Panc1 (cell line): Measurements from ENCODE around the gene EFNA5. TPM values are rescaled to one million over a fixed set of nuclear protein-coding genes. Genes with fewer than 3 reads are reported as not detected.
"Not testable (repeated sequence)": the region's sequence is repeated elsewhere in the genome, so short reads cannot be mapped to it uniquely, and the experiment has no call there.

Source experiments
- ATAC-seq: fragments of 200-7000 bp; cut with Tn5 transposase; 2 replicates; pipeline ENCODE4 v1.9.1; 2020; ENCODE audit warnings: mild to moderate bottlenecking, moderate library complexity
- BruUV-seq: library from RNA; stranded (reverse); fragments of 400-500 nt; replicated peaks from 2 replicates; lab custom pipeline; 2021; lab: Mats Ljungman, UMichigan
- CTCF ChIA-PET: fragments of 300-600 bp; sonication (Branson Sonifier 250); formaldehyde crosslinking; loops from one replicate; lab custom pipeline; 2022; ENCODE audit warnings: antibody characterized with exemption; lab: Charles Lee
- POLR2A ChIA-PET: fragments of 300-600 bp; sonication (Branson Sonifier 250); formaldehyde crosslinking; loops from one replicate; lab custom pipeline; 2022; ENCODE audit warnings: antibody characterized with exemption; lab: Charles Lee
- DNase-seq: peaks from one replicate; pipeline ENCODE4 v3.0.0-alpha.2; 2010; ENCODE audit warnings: low read depth, low spot score
- H3K27ac ChIP-seq: 2 replicates; pipeline ENCODE4 v1.5.1; 2011; ENCODE audit warnings: mild to moderate bottlenecking, low read length, inconsistent platforms
- H3K27me3 ChIP-seq: fragments of 200-500 bp; sonication (Bioruptor generic); 2 replicates; pipeline ENCODE4 v1.6.0; 2014; ENCODE audit warnings: low read length, inconsistent platforms; ENCODE audit not compliant: control insufficient read depth, insufficient read depth
- H3K36me3 ChIP-seq: fragments of 200-500 bp; sonication (Bioruptor generic); 2 replicates; pipeline ENCODE4 v1.5.1; 2014; ENCODE audit warnings: inconsistent platforms, mild to moderate bottlenecking, low read length, moderate library complexity; ENCODE audit not compliant: control insufficient read depth, insufficient read depth
- H3K4me1 ChIP-seq: 2 replicates; pipeline ENCODE4 v1.5.1; 2011; ENCODE audit warnings: inconsistent platforms, mild to moderate bottlenecking, low read length, moderate library complexity; ENCODE audit not compliant: control insufficient read depth, insufficient read depth
- H3K4me3 ChIP-seq, 2 experiments: 2 replicates each; pipeline ENCODE4 v1.5.1; 2011 to 2012; ENCODE audit warnings: low read depth in 2 of 2, low read length in 2 of 2, mild to moderate bottlenecking in 2 of 2, inconsistent platforms in 1 of 2, moderate library complexity in 1 of 2
- H3K9me3 ChIP-seq: fragments of 200-500 bp; sonication (Bioruptor generic); 2 replicates; pipeline ENCODE4 v1.5.1; 2014; ENCODE audit warnings: low read depth, mild to moderate bottlenecking, inconsistent platforms, low read length, moderate library complexity; ENCODE audit not compliant: control insufficient read depth, insufficient read depth
- CTCF ChIP-seq: fragments of 450-650 bp; IDR thresholded peaks from 2 replicates; pipeline ENCODE4 v1.5.1; 2017; ENCODE audit warnings: mild to moderate bottlenecking
- POLR2AphosphoS5 ChIP-seq: IDR thresholded peaks from 2 replicates; pipeline ENCODE4 v1.6.1; 2012; ENCODE audit warnings: mild to moderate bottlenecking, low read depth, low read length, moderate library complexity
- REST ChIP-seq, 2 experiments: IDR thresholded peaks; 2 replicates each; pipeline ENCODE4 v1.6.1; 2011 to 2012; ENCODE audit warnings: low read depth in 2 of 2, control low read depth in 1 of 2, low read length in 1 of 2, mild to moderate bottlenecking in 1 of 2, moderate library complexity in 1 of 2; ENCODE audit not compliant: insufficient read depth in 1 of 2
- SIN3A ChIP-seq: IDR thresholded peaks from 2 replicates; pipeline ENCODE4 v1.6.1; 2012; ENCODE audit warnings: low read depth, mild to moderate bottlenecking, low read length, moderate library complexity, borderline replicate concordance; ENCODE audit not compliant: insufficient read depth
- TCF7L2 ChIP-seq: IDR thresholded peaks from 2 replicates; pipeline ENCODE4 v1.6.1; 2011; ENCODE audit warnings: mild to moderate bottlenecking, low read depth, low read length, inconsistent platforms
- in situ Hi-C: cut with HindIII; loops from 2 replicates; pipeline ENCODE4 v1.10.0; 2016; ENCODE audit warnings: low sequenced_read_pairs, low pct_unique_long_range_greater_than_20kb
- intact Hi-C: fragments of 100-400 bp; cut with micrococcal nuclease; formaldehyde crosslinking; loops from one replicate; pipeline ENCODE4 v1.10.0; 2022; ENCODE audit not compliant: unreplicated experiment
- total RNA-seq: library from RNA; stranded (reverse); gene quantifications from one replicate; pipeline ENCODE4 v1.2.1, GENCODE V29; 2021; ENCODE audit not compliant: unreplicated experiment

The EFNA5 gene
- total RNA-seq, 1 experiment from 2014 or later: 30.5 TPM

DNA sequence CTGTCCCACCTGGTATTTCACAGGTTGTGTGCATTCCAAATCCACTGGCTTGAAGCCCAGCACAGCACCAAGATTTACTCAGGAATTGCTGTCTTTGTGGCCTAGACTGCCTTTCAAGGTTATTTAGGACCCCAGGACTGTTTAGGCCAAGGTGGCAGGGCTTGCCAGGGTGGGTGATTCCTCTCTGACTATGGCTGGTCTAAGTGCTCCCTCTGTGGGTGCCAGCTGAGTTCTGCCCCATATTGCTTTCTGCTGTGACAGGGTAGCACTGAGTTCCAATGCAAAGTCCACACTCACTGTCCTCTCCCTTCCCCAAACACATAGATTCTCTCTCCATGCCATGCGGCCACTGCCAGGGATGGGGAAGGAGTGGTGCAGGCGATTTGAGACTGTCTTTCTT lies 318.2 kb downstream of the EFNA5 start:
- TF ChIP-seq REST (IDR thresholded peaks at IDR 0.05; ENCODE audit: insufficient read depth in 1 of 2, low read depth in 2 of 2, low read length in 1 of 2): no peak
- intact Hi-C loops: no loop called here

DNA sequence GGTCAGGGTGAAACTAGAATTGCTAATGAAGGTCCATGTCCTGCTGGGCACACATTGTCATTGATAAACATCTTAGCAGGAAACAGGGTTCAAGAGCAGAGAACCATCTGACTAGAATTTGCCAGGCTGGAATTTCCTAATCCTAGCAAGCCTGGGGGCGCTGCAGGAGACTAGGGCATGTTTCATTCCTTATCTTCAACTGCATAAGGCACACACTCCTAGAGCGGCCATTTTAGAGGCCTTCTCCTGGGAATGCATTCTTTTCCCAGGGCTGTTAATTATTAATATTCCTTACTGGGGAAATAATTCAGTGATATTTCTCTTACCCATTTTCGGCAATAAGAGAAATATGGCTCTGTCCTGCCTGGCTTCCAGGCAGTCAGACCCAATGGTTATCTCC lies 324.2 kb downstream of the EFNA5 start:
- H3K36me3 ChIP-seq, CTCF ChIA-PET, in situ Hi-C loops, DNase-seq, H3K27me3 ChIP-seq, H3K4me3 ChIP-seq, H3K4me1 ChIP-seq, BruUV-seq, POLR2A ChIA-PET, H3K27ac ChIP-seq, ATAC-seq, H3K9me3 ChIP-seq, intact Hi-C loops: not testable (repeated sequence)

More for the DNA sequence above, 318.2 kb downstream of the EFNA5 start:
- Histone ChIP-seq H3K27ac (no peak overlapping the region), H3K27me3 (no peaks in the 10 kb centered on the region), H3K4me1 (no peaks in the 10 kb centered on the region), H3K36me3 (no peaks in the 10 kb centered on the region), H3K9me3 (no peaks in the 10 kb centered on the region), H3K4me3 (no peak overlapping the region)
- DNase-seq: no peak
- ChIA-PET POLR2A (no interaction called here), CTCF (no interaction called here)
- no TSS peak for BruUV-seq
- in situ Hi-C loops: no loop called here
- no peak for ATAC-seq

DNA sequence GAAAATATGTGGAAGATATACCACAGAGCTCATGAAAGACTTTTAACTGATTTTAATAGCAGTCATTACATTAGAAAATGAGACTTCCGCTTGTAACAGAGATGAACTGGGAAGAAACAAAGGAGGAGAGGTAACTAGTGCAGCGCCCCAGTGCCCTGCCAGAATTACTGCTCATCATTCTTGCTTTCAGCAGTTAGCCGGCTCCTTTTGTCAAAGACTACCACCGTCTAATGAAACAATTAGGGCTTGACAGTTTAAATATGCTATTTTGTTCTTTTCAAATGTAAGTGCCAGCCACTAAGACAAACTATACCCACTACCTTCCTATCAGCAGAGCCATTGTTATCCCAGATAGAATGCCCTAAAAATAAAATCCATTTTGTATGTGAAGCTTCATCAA lies 328.4 kb downstream of the EFNA5 start:
- Histone ChIP-seq H3K36me3 (no peaks in the 10 kb centered on the region), H3K4me1 (no peaks in the 10 kb centered on the region), H3K9me3 (peaks cover 8% of the 10 kb centered on the region; the same call in 1 of the 2 replicates), H3K27me3 (no peaks in the 10 kb centered on the region), H3K27ac (no peak overlapping the region), H3K4me3 (no peak overlapping the region)
- intact Hi-C loops (no loop called here), in situ Hi-C loops (no loop called here)
- TF ChIP-seq SIN3A: no peak
- no peak for TF ChIP-seq POLR2AphosphoS5
- TF ChIP-seq TCF7L2: no peak
- TF ChIP-seq CTCF: no peak
- no peak for TF ChIP-seq REST (IDR thresholded peaks at IDR 0.05; ENCODE audit: insufficient read depth in 1 of 2, low read depth in 2 of 2, low read length in 1 of 2)
- ChIA-PET CTCF (no interaction called here), POLR2A (interaction anchor here (1.0 kb wide), 1 partner anchor 10 kb away, joined by 3 read pairs; no protein-coding TSS in a partner anchor)
- DNase-seq (no peak), ATAC-seq (no peak)
- BruUV-seq: no TSS peak
